PC-3 (cell line): ENCODE measurements around the gene A3GALT2. TPM values are rescaled to one million over a fixed set of nuclear protein-coding genes. Genes with fewer than 3 reads are reported as not detected.
A peak's percentile ranks its signal among the peaks of the same experiment; 100 is the strongest.

Experiments
- ATAC-seq: fragments of 200-7000 bp; cut with Tn5 transposase; 2 replicates; pipeline ENCODE4 v1.9.1; 2020; ENCODE audit warnings: mild to moderate bottlenecking, moderate library complexity
- BruUV-seq: library from RNA; stranded (reverse); fragments of 400-500 nt; replicated peaks from 2 replicates; lab custom pipeline; 2021; lab: Mats Ljungman, UMichigan
- CTCF ChIA-PET: fragments of 300-600 bp; sonication (Branson Sonifier 250); formaldehyde crosslinking; loops from one replicate; lab custom pipeline; 2022; ENCODE audit warnings: antibody characterized with exemption; lab: Charles Lee
- POLR2A ChIA-PET: fragments of 300-600 bp; sonication (Branson Sonifier 250); formaldehyde crosslinking; loops from one replicate; lab custom pipeline; 2022; ENCODE audit warnings: antibody characterized with exemption; ENCODE audit not compliant: unreplicated experiment; lab: Charles Lee
- DNase-seq: peaks from one replicate; pipeline ENCODE4 v3.0.0-alpha.2; 2015
- H2AFZ ChIP-seq: fragments of 300-600 bp; sonication (generic); 2 replicates; pipeline ENCODE4 v1.6.0; 2016; ENCODE audit warnings: antibody characterized with exemption, low read length
- H3F3A ChIP-seq: fragments of 300-600 bp; sonication (generic); one replicate; pipeline ENCODE4 v1.6.0; 2017; ENCODE audit warnings: antibody characterized with exemption, low read length, control low read depth, mild to moderate bottlenecking; ENCODE audit not compliant: unreplicated experiment
- H3K27ac ChIP-seq: fragments of 300-600 bp; sonication (generic); 2 replicates; pipeline ENCODE4 v1.5.1; 2016; ENCODE audit warnings: mild to moderate bottlenecking, low read length
- H3K27me3 ChIP-seq: fragments of 300-600 bp; sonication (generic); 2 replicates; pipeline ENCODE4 v1.6.1; 2016; ENCODE audit warnings: low read length, mixed read lengths
- H3K36me3 ChIP-seq: fragments of 300-600 bp; sonication (generic); 2 replicates; pipeline ENCODE4 v1.6.1; 2016; ENCODE audit warnings: low read depth, mixed run types, low read length, mixed read lengths
- H3K4me1 ChIP-seq: fragments of 300-600 bp; sonication (generic); 2 replicates; pipeline ENCODE4 v1.5.1; 2016; ENCODE audit warnings: low read length; ENCODE audit not compliant: insufficient read depth
- H3K4me2 ChIP-seq: fragments of 300-600 bp; sonication (generic); 2 replicates; pipeline ENCODE4 v1.6.0; 2016; ENCODE audit warnings: low read length
- H3K4me3 ChIP-seq: fragments of 300-600 bp; sonication (generic); 2 replicates; pipeline ENCODE4 v1.5.1; 2016; ENCODE audit warnings: mild to moderate bottlenecking, low read length, mixed read lengths
- H3K79me2 ChIP-seq: fragments of 300-600 bp; sonication (generic); 2 replicates; pipeline ENCODE4 v1.6.1; 2017; ENCODE audit warnings: low read length, mixed read lengths
- H3K9ac ChIP-seq: fragments of 300-600 bp; sonication (generic); 2 replicates; pipeline ENCODE4 v1.6.0; 2016; ENCODE audit warnings: mild to moderate bottlenecking, low read length
- H3K9me2 ChIP-seq: fragments of 300-600 bp; sonication (generic); replicated peaks from 2 replicates; pipeline ENCODE4 v1.6.1; 2016; ENCODE audit warnings: mixed run types, low read length, mixed read lengths
- H3K9me3 ChIP-seq: fragments of 300-600 bp; sonication (generic); 2 replicates; pipeline ENCODE4 v1.6.1; 2016; ENCODE audit warnings: low read length, mixed read lengths
- H4K20me1 ChIP-seq: fragments of 300-600 bp; sonication (generic); 2 replicates; pipeline ENCODE4 v1.6.1; 2016; ENCODE audit warnings: low read length, mixed read lengths
- CTCF ChIP-seq: fragments of 300-600 bp; sonication (generic); conservative IDR thresholded peaks from 2 replicates; pipeline ENCODE4 v1.5.1; 2017; ENCODE audit warnings: antibody characterized with exemption, low read depth, mild to moderate bottlenecking, low read length
- EZH2 ChIP-seq: fragments of 300-600 bp; sonication (generic); IDR thresholded peaks from one replicate; pipeline ENCODE4 v1.6.1; 2017; ENCODE audit warnings: antibody characterized with exemption, mild to moderate bottlenecking, low read length; ENCODE audit not compliant: unreplicated experiment
- EZH2phosphoT487 ChIP-seq: fragments of 300-600 bp; sonication (generic); IDR thresholded peaks from 2 replicates; pipeline ENCODE4 v1.6.1; 2018; ENCODE audit warnings: mild to moderate bottlenecking, antibody characterized with exemption, low read length, borderline replicate concordance
- intact Hi-C: fragments of 100-400 bp; cut with micrococcal nuclease; formaldehyde crosslinking; loops from 2 replicates; pipeline ENCODE4 v1.9.0; 2023
- total RNA-seq: library from RNA; depleted of rRNA; stranded (reverse); fragments of >200 nt; gene quantifications from 2 replicates; pipeline ENCODE4 v1.2.3, GENCODE V29; 2014

A3GALT2 gene
- total RNA-seq, 1 experiment from 2014 or later, result not detected

- Histone ChIP-seq H3F3A (peaks cover 4% of the 10 kb centered on the region), H3K9me2 (no peaks in the 10 kb centered on the region), H3K9ac (no peak overlapping the region), H3K36me3 (peaks cover 71% of the 10 kb centered on the region), H3K4me1 (peaks cover 17% of the 10 kb centered on the region), H3K27me3 (no peaks in the 10 kb centered on the region), H3K27ac (no peak overlapping the region), H4K20me1 (peaks cover 5% of the 10 kb centered on the region; the same call in 1 of the 2 replicates), H3K4me2 (no peak overlapping the region), H2AFZ (no peak overlapping the region), H3K4me3 (no peak overlapping the region), H3K9me3 (no peaks in the 10 kb centered on the region), H3K79me2 (no peaks in the 10 kb centered on the region)
- DNase-seq (no peak), ATAC-seq (no peak)
- ChIA-PET CTCF (no interaction called here), POLR2A (no interaction called here)
- BruUV-seq, result no TSS peak
- TF ChIP-seq EZH2phosphoT487, result no peak
- no peak for TF ChIP-seq EZH2
- no peak for TF ChIP-seq CTCF
- intact Hi-C loops, result no loop called here
These were observed 4.0 kb upstream of the A3GALT2 start for GRCh38 chr1:33324677-33325575.

- H3F3A ChIP-seq, result peaks cover 4% of the 10 kb centered on the region
- no peaks in the 10 kb centered on the region for H3K79me2 ChIP-seq
- DNase-seq, result no peak
- H3K9me3 ChIP-seq, result no peaks in the 10 kb centered on the region
- H3K4me1 ChIP-seq, result peaks cover 13% of the 10 kb centered on the region
- BruUV-seq, result TSS peak; percentile 7
- H3K36me3 ChIP-seq, result peaks cover 61% of the 10 kb centered on the region
- POLR2A ChIA-PET, result interaction anchor here (0.6 kb wide), 1 partner anchor 15 kb away, joined by 3 read pairs; no protein-coding TSS in a partner anchor
- no peak overlapping the region for H2AFZ ChIP-seq
- H3K4me3 ChIP-seq, result no peak overlapping the region
- H3K4me2 ChIP-seq, result no peak overlapping the region
- no peak overlapping the region for H3K9ac ChIP-seq
- no peak for ATAC-seq
- CTCF ChIA-PET, result interaction anchor here (0.7 kb wide), 1 partner anchor 267 kb away, joined by 3 read pairs; no protein-coding TSS in a partner anchor
- peaks cover 5% of the 10 kb centered on the region; the same call in 1 of the 2 replicates for H4K20me1 ChIP-seq
- intact Hi-C loops, result no loop called here
- no peaks in the 10 kb centered on the region for H3K9me2 ChIP-seq
- TF ChIP-seq CTCF (no peak), EZH2 (no peak), EZH2phosphoT487 (no peak)
- no peaks in the 10 kb centered on the region for H3K27me3 ChIP-seq
- no peak overlapping the region for H3K27ac ChIP-seq
These were observed 3.0 kb upstream of the A3GALT2 start for GRCh38 chr1:33323663-33324477.
